Activated T-helper 17 cell treated with anti-CD3 and anti-CD28 coated beads, Interleukin-2, amount 50 U/mL, for 72 hours (primary cell): ENCODE data around the gene RBMS2. TPM values are rescaled to one million over a fixed set of nuclear protein-coding genes. Genes with fewer than 3 reads are reported as not detected.
A peak's percentile ranks its signal among the peaks of the same experiment; 100 is the strongest.

Experiments used
- ATAC-seq: fragments of 150-1000 bp; cut with Tn5 transposase; replicated peaks from 2 replicates; pipeline ENCODE4 v1.10.0; 2021; ENCODE audit warnings: mild to moderate bottlenecking, moderate library complexity
- H3K27ac Mint-ChIP-seq: one replicate; pipeline ENCODE4 v1.8.0; 2022; ENCODE audit warnings: mixed read lengths
- H3K27me3 Mint-ChIP-seq: one replicate; pipeline ENCODE4 v1.8.0; 2022; ENCODE audit warnings: mixed read lengths
- H3K36me3 Mint-ChIP-seq: one replicate; pipeline ENCODE4 v1.8.0; 2022; ENCODE audit warnings: low read depth, mild to moderate bottlenecking, mixed read lengths
- H3K4me1 Mint-ChIP-seq: one replicate; pipeline ENCODE4 v1.8.0; 2022; ENCODE audit warnings: mixed read lengths
- H3K4me3 Mint-ChIP-seq: one replicate; pipeline ENCODE4 v1.8.0; 2022; ENCODE audit warnings: mild to moderate bottlenecking, mixed read lengths
- H3K9me3 Mint-ChIP-seq: one replicate; pipeline ENCODE4 v1.8.0; 2022; ENCODE audit warnings: mixed read lengths
- total RNA-seq, 2 donors: library from RNA; stranded (reverse); gene quantifications; one replicate each; pipeline ENCODE4 v1.2.3, GENCODE V29; 2022

The RBMS2 gene
- total RNA-seq, 2 donors from 2014 or later = 1.1 to 2.3 TPM

GRCh38 chr12:56635806-56636674 lies 114.4 kb downstream of the RBMS2 start:
- Mint-ChIP-seq H3K4me3 (peak overlapping the region; percentile 83), H3K27me3 (no peaks in the 10 kb centered on the region), H3K36me3 (peaks cover 67% of the 10 kb centered on the region), H3K9me3 (no peaks in the 10 kb centered on the region), H3K4me1 (peaks cover 28% of the 10 kb centered on the region), H3K27ac (peak overlapping the region; percentile 98)
- peak; percentile 85 for ATAC-seq

DNA sequence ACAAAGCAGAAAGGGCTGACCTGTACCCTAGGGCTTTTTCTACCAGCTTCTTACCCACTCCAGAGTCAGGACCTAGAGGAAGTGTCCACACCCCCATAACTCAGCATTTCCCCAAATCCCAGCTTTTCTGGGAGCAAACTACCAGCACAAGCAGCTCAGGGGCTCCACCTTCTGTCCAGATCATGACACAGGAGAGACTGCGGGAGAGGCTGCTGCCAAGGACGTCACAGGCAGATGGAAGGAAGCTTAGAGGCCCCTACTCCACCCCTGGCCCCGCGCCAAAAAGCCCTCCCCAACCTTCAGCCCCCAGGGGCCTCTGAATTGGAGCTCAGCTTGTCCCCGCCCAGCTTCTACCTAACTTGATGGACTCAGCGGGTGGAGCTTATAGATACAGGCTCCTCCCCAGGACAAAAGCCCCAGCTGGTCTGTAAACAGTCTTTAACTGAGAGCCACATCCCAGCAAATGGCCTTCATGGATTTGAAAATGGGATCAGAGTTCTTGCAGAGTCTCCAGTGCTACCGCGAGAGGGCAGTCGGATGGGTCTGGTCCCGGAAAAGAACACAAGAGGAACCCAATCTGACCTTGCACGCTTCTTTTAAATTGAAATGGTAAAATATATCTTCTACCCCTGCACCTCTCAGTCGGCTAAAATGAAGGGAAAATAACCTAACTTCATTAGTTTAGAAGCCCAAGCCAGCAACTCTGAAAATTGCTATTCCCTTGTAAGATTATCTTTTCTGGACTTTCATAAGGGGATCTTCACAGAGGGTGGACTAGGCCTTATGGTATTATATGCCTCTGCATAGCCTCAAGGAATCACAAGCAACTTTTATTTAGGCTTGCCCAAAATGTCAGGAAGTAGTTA lies 115.3 kb downstream of the RBMS2 start:
- Mint-ChIP-seq H3K36me3 (peaks cover 76% of the 10 kb centered on the region), H3K9me3 (no peaks in the 10 kb centered on the region), H3K4me1 (peaks cover 23% of the 10 kb centered on the region), H3K27me3 (no peaks in the 10 kb centered on the region), H3K27ac (peak overlapping the region; percentile 98), H3K4me3 (peak overlapping the region; percentile 83)
- peak; percentile 61 for ATAC-seq

- Mint-ChIP-seq H3K4me1 (peaks cover 23% of the 10 kb centered on the region), H3K36me3 (peaks cover 83% of the 10 kb centered on the region), H3K27ac (peak overlapping the region; percentile 98), H3K9me3 (no peaks in the 10 kb centered on the region), H3K27me3 (no peaks in the 10 kb centered on the region), H3K4me3 (peak overlapping the region; percentile 83)
- no peak for ATAC-seq
Measured at GRCh38 chr12:56637621-56638020, 116.0 kb downstream of the RBMS2 start.

DNA sequence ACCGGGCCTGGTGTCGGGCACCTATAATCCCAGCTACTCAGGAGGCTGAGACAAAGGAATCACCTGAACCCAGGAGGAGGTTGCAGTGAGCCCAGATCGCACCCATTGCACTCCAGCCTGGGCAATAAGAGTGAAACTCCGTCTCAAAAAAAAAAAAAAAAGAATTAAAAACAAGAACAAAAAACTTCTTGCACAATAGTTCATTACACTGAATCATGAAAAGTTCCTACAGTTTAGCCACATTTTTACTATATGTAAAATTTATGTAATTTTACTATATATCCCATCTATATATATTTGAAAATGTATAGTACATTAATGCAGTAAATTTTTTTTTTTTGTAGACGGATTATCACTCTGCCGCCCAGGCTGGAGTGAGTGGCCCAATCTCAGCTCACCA lies 119.6 kb downstream of the RBMS2 start:
- H3K9me3 Mint-ChIP-seq = no peaks in the 10 kb centered on the region
- no peak overlapping the region for H3K4me3 Mint-ChIP-seq
- no peaks in the 10 kb centered on the region for H3K27me3 Mint-ChIP-seq
- peaks cover 15% of the 10 kb centered on the region for H3K4me1 Mint-ChIP-seq
- ATAC-seq = no peak
- peaks cover 99% of the 10 kb centered on the region for H3K36me3 Mint-ChIP-seq
- H3K27ac Mint-ChIP-seq = no peak overlapping the region

- no peaks in the 10 kb centered on the region for H3K9me3 Mint-ChIP-seq
- H3K36me3 Mint-ChIP-seq = peaks cover 66% of the 10 kb centered on the region
- no peak for ATAC-seq
- peak overlapping the region; percentile 99 for H3K27ac Mint-ChIP-seq
- H3K4me3 Mint-ChIP-seq = peak overlapping the region; percentile 95
- H3K4me1 Mint-ChIP-seq = peaks cover 13% of the 10 kb centered on the region
- no peaks in the 10 kb centered on the region for H3K27me3 Mint-ChIP-seq
Measured at GRCh38 chr12:56644654-56645053, 123.0 kb downstream of the RBMS2 start.

- Mint-ChIP-seq H3K9me3 (no peaks in the 10 kb centered on the region), H3K4me1 (peaks cover 13% of the 10 kb centered on the region), H3K4me3 (peak overlapping the region; percentile 95), H3K36me3 (peaks cover 60% of the 10 kb centered on the region), H3K27me3 (no peaks in the 10 kb centered on the region), H3K27ac (peak overlapping the region; percentile 99)
- no peak for ATAC-seq
Measured at GRCh38 chr12:56645201-56645716, 123.6 kb downstream of the RBMS2 start.

Other genes with a start within 250 kb of the RBMS2 start
- 100 to 1,000 TPM; 230 to 363 TPM for gene CS, start 221.5 kb upstream of the RBMS2 start, total RNA-seq
- gene CNPY2, start 205.8 kb upstream of the RBMS2 start, total RNA-seq = 100 to 1,000 TPM in 1 of 2 donors, 10 to 100 TPM in 1; 86.5 to 165 TPM
- gene PAN2, start 187.8 kb upstream of the RBMS2 start, total RNA-seq = 10 to 100 TPM; 24.4 to 74.5 TPM
- 10 to 100 TPM in 1 of 2 donors, 1 to 10 TPM in 1; 9.8 to 67.1 TPM for gene IL23A, start 182.9 kb upstream of the RBMS2 start, total RNA-seq
- 100 to 1,000 TPM in 1 of 2 donors, 10 to 100 TPM in 1; 85.0 to 144 TPM for gene STAT2, start 161.7 kb upstream of the RBMS2 start, total RNA-seq
- gene APOF, start 159.0 kb upstream of the RBMS2 start, total RNA-seq = not detected
- gene TIMELESS, start 72.4 kb upstream of the RBMS2 start, total RNA-seq = 10 to 100 TPM; 36.6 to 57.4 TPM
- gene MIP, start 67.2 kb upstream of the RBMS2 start, total RNA-seq = not detected
- 1 to 10 TPM; 3.9 to 4.2 TPM for gene SPRYD4, start 53.2 kb upstream of the RBMS2 start, total RNA-seq
- 1 to 10 TPM; 1.3 to 4.7 TPM for gene GLS2, start 33.7 kb upstream of the RBMS2 start, total RNA-seq
- gene BAZ2A, start 108.5 kb downstream of the RBMS2 start, total RNA-seq = 100 to 1,000 TPM in 1 of 2 donors, 10 to 100 TPM in 1; 97.8 to 166 TPM
- 100 to 1,000 TPM; 489 to 941 TPM for gene ATP5F1B, start 124.2 kb downstream of the RBMS2 start, total RNA-seq
- gene PTGES3, start 166.5 kb downstream of the RBMS2 start, total RNA-seq = 100 to 1,000 TPM; 278 to 391 TPM
- gene NACA, start 203.5 kb downstream of the RBMS2 start, total RNA-seq = 1,000 to 10,000 TPM in 1 of 2 donors, 100 to 1,000 TPM in 1; 869 to 1,019 TPM
- 10 to 100 TPM; 58.0 to 62.9 TPM for gene PRIM1, start 230.5 kb downstream of the RBMS2 start, total RNA-seq
- gene HSD17B6, start 241.5 kb downstream of the RBMS2 start, total RNA-seq = 1 to 10 TPM; 2.8 to 4.8 TPM